H1 (cell line): Measurements from ENCODE around the gene TMEM151A.

Source experiments
- CTCF ChIP-seq, 3 experiments: IDR thresholded peaks; 1 replicate in 2 of 3; 2 replicates in 1 of 3; pipeline versions ENCODE4 v1.5.1 to v1.6.1; 2011; ENCODE audit warnings: low read length in 3 of 3, mild to moderate bottlenecking in 3 of 3, inconsistent platforms in 2 of 3, low read depth in 1 of 3, moderate library complexity in 1 of 3; ENCODE audit not compliant: insufficient read depth in 1 of 3; ENCODE audit errors: control extremely low read depth in 1 of 3
- GTF2F1 ChIP-seq: IDR thresholded peaks from 2 replicates; pipeline ENCODE4 v1.6.1; 2012; ENCODE audit warnings: low read depth, low read length, improper control_type of control experiment, borderline replicate concordance
- MAFK ChIP-seq: IDR thresholded peaks from 2 replicates; pipeline ENCODE4 v1.6.1; 2012; ENCODE audit warnings: low read depth, mild to moderate bottlenecking, improper control_type of control experiment, low read length
- POLR2A ChIP-seq, 2 experiments: IDR thresholded peaks; 1 replicate in 1 of 2; 2 replicates in 1 of 2; pipeline ENCODE4 v1.6.1; 2011; ENCODE audit warnings: low read depth in 2 of 2, low read length in 2 of 2, mild to moderate bottlenecking in 2 of 2; ENCODE audit errors: control extremely low read depth in 1 of 2
- POLR2AphosphoS5 ChIP-seq: IDR thresholded peaks from 2 replicates; pipeline ENCODE4 v1.6.1; 2011; ENCODE audit warnings: low read depth, low read length
- POU5F1 ChIP-seq: IDR thresholded peaks from 2 replicates; pipeline ENCODE4 v1.6.1; 2011; ENCODE audit warnings: low read depth, mild to moderate bottlenecking, low read length, moderate library complexity
- RFX5 ChIP-seq: IDR thresholded peaks from 2 replicates; pipeline ENCODE4 v1.6.1; 2011; ENCODE audit warnings: low read depth, low read length, improper control_type of control experiment, borderline replicate concordance
- RXRA ChIP-seq: IDR thresholded peaks from 2 replicates; pipeline ENCODE4 v1.6.1; 2011; ENCODE audit warnings: low read depth, mild to moderate bottlenecking, low read length, moderate library complexity; ENCODE audit not compliant: insufficient read depth

- no peak for TF ChIP-seq MAFK
- no peak for TF ChIP-seq CTCF (IDR thresholded peaks at IDR 0.05; ENCODE audit: control extremely low read depth in 1 of 3, insufficient read depth in 1 of 3, low read depth in 1 of 3, low read length in 3 of 3)
- no peak for TF ChIP-seq POLR2A (IDR thresholded peaks at IDR 0.05; ENCODE audit: control extremely low read depth in 1 of 2, low read depth in 2 of 2, low read length in 2 of 2)
- TF ChIP-seq POLR2AphosphoS5 = no peak
- TF ChIP-seq GTF2F1 = no peak
- no peak for TF ChIP-seq RXRA
- TF ChIP-seq POU5F1 = no peak
- no peak for TF ChIP-seq RFX5
Observed at GRCh38 chr11:66262191-66262590, 29.5 kb upstream of the TMEM151A start.
